GM23338 (cell line): Measurements from ENCODE around the gene C1orf146.
"Not testable (repeated sequence)": the region's sequence is repeated elsewhere in the genome, so short reads cannot be mapped to it uniquely, and the experiment has no call there.

Experiments
- CREB1 ChIP-seq: fragments of 250-450 bp; sonication (Bioruptor Pico); IDR thresholded peaks from 2 replicates; pipeline ENCODE4 v1.5.0; 2020; ENCODE audit warnings: low read depth, mild to moderate bottlenecking, moderate library complexity
- EZH2 ChIP-seq: fragments of 200-600 bp; sonication (generic); IDR thresholded peaks from one replicate; pipeline ENCODE4 v1.8.0; 2017; ENCODE audit warnings: antibody characterized with exemption, mild to moderate bottlenecking, low read depth; ENCODE audit not compliant: unreplicated experiment
- EZH2phosphoT487 ChIP-seq: fragments of 200-600 bp; sonication (generic); IDR thresholded peaks from one replicate; pipeline ENCODE4 v1.8.1; 2018; ENCODE audit warnings: antibody characterized with exemption; ENCODE audit not compliant: unreplicated experiment
- JUNB ChIP-seq: IDR thresholded peaks from one replicate; pipeline ENCODE4 v1.6.1; 2016; ENCODE audit warnings: antibody characterized with exemption; ENCODE audit not compliant: unreplicated experiment
- NANOG ChIP-seq: IDR thresholded peaks from 2 replicates; pipeline ENCODE4 v1.6.1; 2016; ENCODE audit warnings: antibody characterized with exemption, borderline replicate concordance
- POLR2AphosphoS5 ChIP-seq: IDR thresholded peaks from 2 replicates; pipeline ENCODE4 v1.6.1; 2016; ENCODE audit warnings: antibody characterized with exemption, low read depth
- STAT1 ChIP-seq: IDR thresholded peaks from one replicate; pipeline ENCODE4 v1.6.1; 2016; ENCODE audit warnings: antibody characterized with exemption; ENCODE audit not compliant: unreplicated experiment
- ZNF114 ChIP-seq: fragments of 250-450 bp; sonication (Bioruptor Pico); IDR thresholded peaks from 2 replicates; pipeline ENCODE4 v1.5.0; 2020; ENCODE audit warnings: mild to moderate bottlenecking, moderate library complexity
- ZNF331 ChIP-seq: fragments of 250-450 bp; sonication (Bioruptor Pico); IDR thresholded peaks from 2 replicates; pipeline ENCODE4 v1.5.0; 2020; ENCODE audit warnings: low read depth, mild to moderate bottlenecking, moderate library complexity
- TF ChIP-seq, protein P1 (sequence below), 2 experiments: fragments of 200-600 bp in 1 of 2; sonication (generic) in 1 of 2; conservative IDR thresholded peaks; 2 replicates each; pipeline versions ENCODE4 v1.5.1 to v1.6.1; 2016 to 2017; ENCODE audit warnings: antibody characterized with exemption in 2 of 2, low read depth in 2 of 2, mild to moderate bottlenecking in 2 of 2, moderate library complexity in 1 of 2
- TF ChIP-seq, protein P2 (sequence below): IDR thresholded peaks from one replicate; pipeline ENCODE4 v1.6.1; 2018; ENCODE audit warnings: antibody characterized with exemption; ENCODE audit not compliant: unreplicated experiment
- TF ChIP-seq, protein P3 (sequence below): fragments of 250-450 bp; sonication (Bioruptor Pico); IDR thresholded peaks from 2 replicates; pipeline ENCODE4 v1.5.0; 2020; ENCODE audit warnings: mild to moderate bottlenecking, moderate library complexity

DNA sequence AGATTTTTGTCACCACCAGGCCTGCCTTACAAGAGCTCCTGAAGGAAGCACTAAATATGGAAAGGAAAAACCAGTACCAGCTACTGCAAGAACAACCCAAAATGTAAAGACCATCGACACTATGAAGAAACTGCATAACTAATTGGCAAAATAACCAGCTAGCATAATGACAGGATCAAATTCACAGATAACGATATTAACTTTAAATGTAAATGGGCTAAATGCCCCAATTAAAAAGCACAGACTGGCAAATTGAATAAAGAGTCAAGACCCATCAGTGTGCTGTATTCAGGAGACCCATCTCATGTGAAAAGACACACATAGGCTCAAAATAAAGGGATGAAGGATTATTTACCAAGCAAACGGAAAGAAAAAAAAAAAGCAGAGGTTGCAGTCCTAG, 37.0 kb downstream of the C1orf146 start:
- TF ChIP-seq, protein P1, sequence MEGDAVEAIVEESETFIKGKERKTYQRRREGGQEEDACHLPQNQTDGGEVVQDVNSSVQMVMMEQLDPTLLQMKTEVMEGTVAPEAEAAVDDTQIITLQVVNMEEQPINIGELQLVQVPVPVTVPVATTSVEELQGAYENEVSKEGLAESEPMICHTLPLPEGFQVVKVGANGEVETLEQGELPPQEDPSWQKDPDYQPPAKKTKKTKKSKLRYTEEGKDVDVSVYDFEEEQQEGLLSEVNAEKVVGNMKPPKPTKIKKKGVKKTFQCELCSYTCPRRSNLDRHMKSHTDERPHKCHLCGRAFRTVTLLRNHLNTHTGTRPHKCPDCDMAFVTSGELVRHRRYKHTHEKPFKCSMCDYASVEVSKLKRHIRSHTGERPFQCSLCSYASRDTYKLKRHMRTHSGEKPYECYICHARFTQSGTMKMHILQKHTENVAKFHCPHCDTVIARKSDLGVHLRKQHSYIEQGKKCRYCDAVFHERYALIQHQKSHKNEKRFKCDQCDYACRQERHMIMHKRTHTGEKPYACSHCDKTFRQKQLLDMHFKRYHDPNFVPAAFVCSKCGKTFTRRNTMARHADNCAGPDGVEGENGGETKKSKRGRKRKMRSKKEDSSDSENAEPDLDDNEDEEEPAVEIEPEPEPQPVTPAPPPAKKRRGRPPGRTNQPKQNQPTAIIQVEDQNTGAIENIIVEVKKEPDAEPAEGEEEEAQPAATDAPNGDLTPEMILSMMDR (conservative IDR thresholded peaks at IDR 0.05; ENCODE audit: low read depth in 2 of 2), result not testable (repeated sequence)
- TF ChIP-seq EZH2phosphoT487; POLR2AphosphoS5; ZNF114 (CRISPR knock-in tag); JUNB; NANOG; CREB1 (CRISPR knock-in tag); ZNF331; EZH2; STAT1: not testable (repeated sequence)
- TF ChIP-seq, protein P2, sequence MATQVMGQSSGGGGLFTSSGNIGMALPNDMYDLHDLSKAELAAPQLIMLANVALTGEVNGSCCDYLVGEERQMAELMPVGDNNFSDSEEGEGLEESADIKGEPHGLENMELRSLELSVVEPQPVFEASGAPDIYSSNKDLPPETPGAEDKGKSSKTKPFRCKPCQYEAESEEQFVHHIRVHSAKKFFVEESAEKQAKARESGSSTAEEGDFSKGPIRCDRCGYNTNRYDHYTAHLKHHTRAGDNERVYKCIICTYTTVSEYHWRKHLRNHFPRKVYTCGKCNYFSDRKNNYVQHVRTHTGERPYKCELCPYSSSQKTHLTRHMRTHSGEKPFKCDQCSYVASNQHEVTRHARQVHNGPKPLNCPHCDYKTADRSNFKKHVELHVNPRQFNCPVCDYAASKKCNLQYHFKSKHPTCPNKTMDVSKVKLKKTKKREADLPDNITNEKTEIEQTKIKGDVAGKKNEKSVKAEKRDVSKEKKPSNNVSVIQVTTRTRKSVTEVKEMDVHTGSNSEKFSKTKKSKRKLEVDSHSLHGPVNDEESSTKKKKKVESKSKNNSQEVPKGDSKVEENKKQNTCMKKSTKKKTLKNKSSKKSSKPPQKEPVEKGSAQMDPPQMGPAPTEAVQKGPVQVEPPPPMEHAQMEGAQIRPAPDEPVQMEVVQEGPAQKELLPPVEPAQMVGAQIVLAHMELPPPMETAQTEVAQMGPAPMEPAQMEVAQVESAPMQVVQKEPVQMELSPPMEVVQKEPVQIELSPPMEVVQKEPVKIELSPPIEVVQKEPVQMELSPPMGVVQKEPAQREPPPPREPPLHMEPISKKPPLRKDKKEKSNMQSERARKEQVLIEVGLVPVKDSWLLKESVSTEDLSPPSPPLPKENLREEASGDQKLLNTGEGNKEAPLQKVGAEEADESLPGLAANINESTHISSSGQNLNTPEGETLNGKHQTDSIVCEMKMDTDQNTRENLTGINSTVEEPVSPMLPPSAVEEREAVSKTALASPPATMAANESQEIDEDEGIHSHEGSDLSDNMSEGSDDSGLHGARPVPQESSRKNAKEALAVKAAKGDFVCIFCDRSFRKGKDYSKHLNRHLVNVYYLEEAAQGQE, result not testable (repeated sequence)
- TF ChIP-seq, protein P3, sequence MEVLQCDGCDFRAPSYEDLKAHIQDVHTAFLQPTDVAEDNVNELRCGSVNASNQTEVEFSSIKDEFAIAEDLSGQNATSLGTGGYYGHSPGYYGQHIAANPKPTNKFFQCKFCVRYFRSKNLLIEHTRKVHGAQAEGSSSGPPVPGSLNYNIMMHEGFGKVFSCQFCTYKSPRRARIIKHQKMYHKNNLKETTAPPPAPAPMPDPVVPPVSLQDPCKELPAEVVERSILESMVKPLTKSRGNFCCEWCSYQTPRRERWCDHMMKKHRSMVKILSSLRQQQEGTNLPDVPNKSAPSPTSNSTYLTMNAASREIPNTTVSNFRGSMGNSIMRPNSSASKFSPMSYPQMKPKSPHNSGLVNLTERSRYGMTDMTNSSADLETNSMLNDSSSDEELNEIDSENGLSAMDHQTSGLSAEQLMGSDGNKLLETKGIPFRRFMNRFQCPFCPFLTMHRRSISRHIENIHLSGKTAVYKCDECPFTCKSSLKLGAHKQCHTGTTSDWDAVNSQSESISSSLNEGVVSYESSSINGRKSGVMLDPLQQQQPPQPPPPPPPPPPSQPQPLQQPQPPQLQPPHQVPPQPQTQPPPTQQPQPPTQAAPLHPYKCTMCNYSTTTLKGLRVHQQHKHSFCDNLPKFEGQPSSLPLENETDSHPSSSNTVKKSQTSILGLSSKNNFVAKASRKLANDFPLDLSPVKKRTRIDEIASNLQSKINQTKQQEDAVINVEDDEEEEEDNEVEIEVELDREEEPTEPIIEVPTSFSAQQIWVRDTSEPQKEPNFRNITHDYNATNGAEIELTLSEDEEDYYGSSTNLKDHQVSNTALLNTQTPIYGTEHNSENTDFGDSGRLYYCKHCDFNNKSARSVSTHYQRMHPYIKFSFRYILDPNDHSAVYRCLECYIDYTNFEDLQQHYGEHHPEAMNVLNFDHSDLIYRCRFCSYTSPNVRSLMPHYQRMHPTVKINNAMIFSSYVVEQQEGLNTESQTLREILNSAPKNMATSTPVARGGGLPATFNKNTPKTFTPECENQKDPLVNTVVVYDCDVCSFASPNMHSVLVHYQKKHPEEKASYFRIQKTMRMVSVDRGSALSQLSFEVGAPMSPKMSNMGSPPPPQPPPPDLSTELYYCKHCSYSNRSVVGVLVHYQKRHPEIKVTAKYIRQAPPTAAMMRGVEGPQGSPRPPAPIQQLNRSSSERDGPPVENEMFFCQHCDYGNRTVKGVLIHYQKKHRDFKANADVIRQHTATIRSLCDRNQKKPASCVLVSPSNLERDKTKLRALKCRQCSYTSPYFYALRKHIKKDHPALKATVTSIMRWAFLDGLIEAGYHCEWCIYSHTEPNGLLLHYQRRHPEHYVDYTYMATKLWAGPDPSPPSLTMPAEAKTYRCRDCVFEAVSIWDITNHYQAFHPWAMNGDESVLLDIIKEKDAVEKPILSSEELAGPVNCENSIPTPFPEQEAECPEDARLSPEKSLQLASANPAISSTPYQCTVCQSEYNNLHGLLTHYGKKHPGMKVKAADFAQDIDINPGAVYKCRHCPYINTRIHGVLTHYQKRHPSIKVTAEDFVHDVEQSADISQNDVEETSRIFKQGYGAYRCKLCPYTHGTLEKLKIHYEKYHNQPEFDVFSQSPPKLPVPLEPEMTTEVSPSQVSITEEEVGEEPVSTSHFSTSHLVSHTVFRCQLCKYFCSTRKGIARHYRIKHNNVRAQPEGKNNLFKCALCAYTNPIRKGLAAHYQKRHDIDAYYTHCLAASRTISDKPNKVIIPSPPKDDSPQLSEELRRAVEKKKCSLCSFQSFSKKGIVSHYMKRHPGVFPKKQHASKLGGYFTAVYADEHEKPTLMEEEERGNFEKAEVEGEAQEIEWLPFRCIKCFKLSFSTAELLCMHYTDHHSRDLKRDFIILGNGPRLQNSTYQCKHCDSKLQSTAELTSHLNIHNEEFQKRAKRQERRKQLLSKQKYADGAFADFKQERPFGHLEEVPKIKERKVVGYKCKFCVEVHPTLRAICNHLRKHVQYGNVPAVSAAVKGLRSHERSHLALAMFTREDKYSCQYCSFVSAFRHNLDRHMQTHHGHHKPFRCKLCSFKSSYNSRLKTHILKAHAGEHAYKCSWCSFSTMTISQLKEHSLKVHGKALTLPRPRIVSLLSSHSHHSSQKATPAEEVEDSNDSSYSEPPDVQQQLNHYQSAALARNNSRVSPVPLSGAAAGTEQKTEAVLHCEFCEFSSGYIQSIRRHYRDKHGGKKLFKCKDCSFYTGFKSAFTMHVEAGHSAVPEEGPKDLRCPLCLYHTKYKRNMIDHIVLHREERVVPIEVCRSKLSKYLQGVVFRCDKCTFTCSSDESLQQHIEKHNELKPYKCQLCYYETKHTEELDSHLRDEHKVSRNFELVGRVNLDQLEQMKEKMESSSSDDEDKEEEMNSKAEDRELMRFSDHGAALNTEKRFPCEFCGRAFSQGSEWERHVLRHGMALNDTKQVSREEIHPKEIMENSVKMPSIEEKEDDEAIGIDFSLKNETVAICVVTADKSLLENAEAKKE, result not testable (repeated sequence)
